Activated T-helper 17 cell treated with anti-CD3 and anti-CD28 coated beads, Interleukin-2, amount 50 U/mL, for 72 hours (primary cell): ENCODE results near the gene TTBK2. TPM values are rescaled to one million over a fixed set of nuclear protein-coding genes. Genes with fewer than 3 reads are reported as not detected.

ENCODE experiments used
- ATAC-seq: fragments of 150-1000 bp; cut with Tn5 transposase; replicated peaks from 2 replicates; pipeline ENCODE4 v1.10.0; 2021; ENCODE audit warnings: mild to moderate bottlenecking, moderate library complexity
- H3K27ac Mint-ChIP-seq: one replicate; pipeline ENCODE4 v1.8.0; 2022; ENCODE audit warnings: mixed read lengths
- H3K27me3 Mint-ChIP-seq: one replicate; pipeline ENCODE4 v1.8.0; 2022; ENCODE audit warnings: mixed read lengths
- H3K36me3 Mint-ChIP-seq: one replicate; pipeline ENCODE4 v1.8.0; 2022; ENCODE audit warnings: low read depth, mild to moderate bottlenecking, mixed read lengths
- H3K4me1 Mint-ChIP-seq: one replicate; pipeline ENCODE4 v1.8.0; 2022; ENCODE audit warnings: mixed read lengths
- H3K4me3 Mint-ChIP-seq: one replicate; pipeline ENCODE4 v1.8.0; 2022; ENCODE audit warnings: mild to moderate bottlenecking, mixed read lengths
- H3K9me3 Mint-ChIP-seq: one replicate; pipeline ENCODE4 v1.8.0; 2022; ENCODE audit warnings: mixed read lengths
- total RNA-seq, 2 donors: library from RNA; stranded (reverse); gene quantifications; one replicate each; pipeline ENCODE4 v1.2.3, GENCODE V29; 2022

The TTBK2 gene
- total RNA-seq, 2 donors from 2014 or later: 8.1 to 10.7 TPM

GRCh38 chr15:42737529-42738328 is 182.8 kb downstream of the TTBK2 start:
- Mint-ChIP-seq H3K27ac (peak overlapping the region; percentile 80), H3K36me3 (peaks cover 25% of the 10 kb centered on the region), H3K4me3 (peak overlapping the region; percentile 76), H3K4me1 (no peaks in the 10 kb centered on the region), H3K27me3 (no peaks in the 10 kb centered on the region), H3K9me3 (no peaks in the 10 kb centered on the region)
- ATAC-seq: no peak

GRCh38 chr15:42736793-42737528 is 183.6 kb downstream of the TTBK2 start, which contains the start of gene CDAN1:
CDAN1 (minus strand) TSS chr15:42737128; CDS start chr15:42737102, 26 bp downstream.
- Mint-ChIP-seq H3K27me3 (no peaks in the 10 kb centered on the region), H3K4me3 (peak within 1 kb of the TSS; percentile 76), H3K27ac (peak within 1 kb of the TSS; percentile 80), H3K4me1 (no peaks in the 10 kb centered on the region), H3K9me3 (no peaks in the 10 kb centered on the region), H3K36me3 (peaks cover 33% of the 10 kb centered on the region)
- peak; percentile 98 for ATAC-seq

- Mint-ChIP-seq H3K4me1 (no peaks in the 10 kb centered on the region), H3K27me3 (no peaks in the 10 kb centered on the region), H3K9me3 (no peaks in the 10 kb centered on the region), H3K4me3 (peak overlapping the region; percentile 76), H3K36me3 (peaks cover 39% of the 10 kb centered on the region), H3K27ac (peak overlapping the region; percentile 71)
- ATAC-seq: peak; percentile 37
Observed at GRCh38 chr15:42736178-42736792, 184.3 kb downstream of the TTBK2 start.

GRCh38 chr15:42735382-42736165 is 185.0 kb downstream of the TTBK2 start:
- Mint-ChIP-seq H3K27me3 (no peaks in the 10 kb centered on the region), H3K27ac (peak overlapping the region; percentile 71), H3K4me1 (no peaks in the 10 kb centered on the region), H3K4me3 (peak overlapping the region; percentile 72), H3K36me3 (peaks cover 46% of the 10 kb centered on the region), H3K9me3 (no peaks in the 10 kb centered on the region)
- no peak for ATAC-seq

- Mint-ChIP-seq H3K4me3 (no peak overlapping the region), H3K9me3 (no peaks in the 10 kb centered on the region), H3K27ac (no peak overlapping the region), H3K4me1 (no peaks in the 10 kb centered on the region), H3K36me3 (peaks cover 60% of the 10 kb centered on the region), H3K27me3 (no peaks in the 10 kb centered on the region)
- no peak for ATAC-seq
Observed at GRCh38 chr15:42734076-42734672, 186.4 kb downstream of the TTBK2 start.

- Mint-ChIP-seq H3K27ac (peak overlapping the region; percentile 30), H3K4me1 (peaks cover 4% of the 10 kb centered on the region), H3K36me3 (peaks cover 72% of the 10 kb centered on the region), H3K9me3 (no peaks in the 10 kb centered on the region), H3K4me3 (no peak overlapping the region), H3K27me3 (no peaks in the 10 kb centered on the region)
- no peak for ATAC-seq
Observed at GRCh38 chr15:42733027-42733426, 187.6 kb downstream of the TTBK2 start.

GRCh38 chr15:42732095-42732827 is 188.3 kb downstream of the TTBK2 start:
- Mint-ChIP-seq H3K27ac (no peak overlapping the region), H3K36me3 (peaks cover 79% of the 10 kb centered on the region), H3K4me1 (peaks cover 4% of the 10 kb centered on the region), H3K4me3 (no peak overlapping the region), H3K27me3 (no peaks in the 10 kb centered on the region), H3K9me3 (no peaks in the 10 kb centered on the region)
- no peak for ATAC-seq

- H3K27ac Mint-ChIP-seq: no peak overlapping the region
- H3K4me3 Mint-ChIP-seq: no peak overlapping the region
- H3K4me1 Mint-ChIP-seq: peaks cover 4% of the 10 kb centered on the region
- H3K9me3 Mint-ChIP-seq: no peaks in the 10 kb centered on the region
- H3K36me3 Mint-ChIP-seq: peaks cover 87% of the 10 kb centered on the region
- H3K27me3 Mint-ChIP-seq: no peaks in the 10 kb centered on the region
- no peak for ATAC-seq
Observed at GRCh38 chr15:42731461-42731860, 189.1 kb downstream of the TTBK2 start.

GRCh38 chr15:42730536-42730935 is 190.0 kb downstream of the TTBK2 start:
- peaks cover 93% of the 10 kb centered on the region for H3K36me3 Mint-ChIP-seq
- H3K4me3 Mint-ChIP-seq: no peak overlapping the region
- no peaks in the 10 kb centered on the region for H3K9me3 Mint-ChIP-seq
- H3K4me1 Mint-ChIP-seq: peaks cover 4% of the 10 kb centered on the region
- H3K27ac Mint-ChIP-seq: peak overlapping the region; percentile 68
- no peak for ATAC-seq
- no peaks in the 10 kb centered on the region for H3K27me3 Mint-ChIP-seq

GRCh38 chr15:42730135-42730534 is 190.4 kb downstream of the TTBK2 start:
- H3K27ac Mint-ChIP-seq: peak overlapping the region; percentile 68
- peaks cover 93% of the 10 kb centered on the region for H3K36me3 Mint-ChIP-seq
- no peak overlapping the region for H3K4me3 Mint-ChIP-seq
- ATAC-seq: no peak
- H3K27me3 Mint-ChIP-seq: no peaks in the 10 kb centered on the region
- H3K9me3 Mint-ChIP-seq: no peaks in the 10 kb centered on the region
- H3K4me1 Mint-ChIP-seq: peaks cover 4% of the 10 kb centered on the region

GRCh38 chr15:42729409-42729808 is 191.2 kb downstream of the TTBK2 start:
- H3K4me3 Mint-ChIP-seq: no peak overlapping the region
- H3K4me1 Mint-ChIP-seq: peaks cover 4% of the 10 kb centered on the region
- ATAC-seq: no peak
- no peaks in the 10 kb centered on the region for H3K9me3 Mint-ChIP-seq
- H3K27me3 Mint-ChIP-seq: no peaks in the 10 kb centered on the region
- H3K27ac Mint-ChIP-seq: no peak overlapping the region
- peaks cover 93% of the 10 kb centered on the region for H3K36me3 Mint-ChIP-seq

GRCh38 chr15:42728972-42729371 is 191.6 kb downstream of the TTBK2 start:
- no peak for ATAC-seq
- Mint-ChIP-seq H3K9me3 (no peaks in the 10 kb centered on the region), H3K27me3 (no peaks in the 10 kb centered on the region), H3K36me3 (peaks cover 93% of the 10 kb centered on the region), H3K4me1 (peaks cover 4% of the 10 kb centered on the region), H3K27ac (no peak overlapping the region), H3K4me3 (no peak overlapping the region)

- no peak for ATAC-seq
- peaks cover 95% of the 10 kb centered on the region for H3K36me3 Mint-ChIP-seq
- no peak overlapping the region for H3K27ac Mint-ChIP-seq
- peaks cover 4% of the 10 kb centered on the region for H3K4me1 Mint-ChIP-seq
- H3K27me3 Mint-ChIP-seq: no peaks in the 10 kb centered on the region
- no peak overlapping the region for H3K4me3 Mint-ChIP-seq
- H3K9me3 Mint-ChIP-seq: no peaks in the 10 kb centered on the region
Observed at GRCh38 chr15:42728560-42728959, 192.0 kb downstream of the TTBK2 start.
